Hepatocyte (in vitro differentiated cells): ENCODE data around the gene NADK2. TPM values are rescaled to one million over a fixed set of nuclear protein-coding genes. Genes with fewer than 3 reads are reported as not detected.

Source experiments
- DNase-seq: peaks from one replicate; pipeline ENCODE4 v3.0.0-alpha.2; 2016; ENCODE audit warnings: low spot score
- H2AFZ ChIP-seq: fragments of 200-600 bp; sonication (generic); 2 replicates; pipeline ENCODE4 v1.6.0; 2016; ENCODE audit warnings: antibody characterized with exemption, mild to moderate bottlenecking
- H3K27ac ChIP-seq: fragments of 200-600 bp; sonication (generic); 2 replicates; pipeline ENCODE4 v1.5.1; 2016; ENCODE audit warnings: mild to moderate bottlenecking
- H3K27me3 ChIP-seq: fragments of 200-600 bp; sonication (generic); 2 replicates; pipeline ENCODE4 v1.6.1; 2016
- H3K36me3 ChIP-seq: fragments of 200-600 bp; sonication (generic); replicated peaks from 2 replicates; pipeline ENCODE4 v1.5.1; 2016; ENCODE audit warnings: low read depth; ENCODE audit not compliant: insufficient read depth
- H3K4me1 ChIP-seq: fragments of 200-600 bp; sonication (generic); 2 replicates; pipeline ENCODE4 v1.5.1; 2016; ENCODE audit warnings: mild to moderate bottlenecking, moderate library complexity; ENCODE audit not compliant: insufficient read depth
- H3K4me2 ChIP-seq: fragments of 200-600 bp; sonication (generic); 2 replicates; pipeline ENCODE4 v1.6.0; 2016
- H3K4me3 ChIP-seq: fragments of 200-600 bp; sonication (generic); 2 replicates; pipeline ENCODE4 v1.5.1; 2016; ENCODE audit warnings: mild to moderate bottlenecking
- H3K79me2 ChIP-seq: fragments of 200-600 bp; sonication (generic); 2 replicates; pipeline ENCODE4 v1.6.0; 2017; ENCODE audit warnings: mild to moderate bottlenecking
- H3K9me2 ChIP-seq: fragments of 200-600 bp; sonication (generic); replicated peaks from 2 replicates; pipeline ENCODE4 v1.6.0; 2017; ENCODE audit warnings: mild to moderate bottlenecking; ENCODE audit not compliant: insufficient read depth
- H3K9me3 ChIP-seq: fragments of 200-600 bp; sonication (generic); 2 replicates; pipeline ENCODE4 v1.5.1; 2016; ENCODE audit warnings: low read depth, mild to moderate bottlenecking
- H4K20me1 ChIP-seq: fragments of 200-600 bp; sonication (generic); 2 replicates; pipeline ENCODE4 v1.6.0; 2016; ENCODE audit warnings: mild to moderate bottlenecking; ENCODE audit not compliant: insufficient read depth, poor library complexity, severe bottlenecking
- EZH2 ChIP-seq: fragments of 200-600 bp; sonication (generic); IDR thresholded peaks from 2 replicates; pipeline ENCODE4 v1.6.1; 2016; ENCODE audit warnings: antibody characterized with exemption, mild to moderate bottlenecking, borderline replicate concordance
- EZH2phosphoT487 ChIP-seq: fragments of 200-600 bp; sonication (generic); IDR thresholded peaks from one replicate; pipeline ENCODE4 v1.6.1; 2018; ENCODE audit warnings: antibody characterized with exemption, mild to moderate bottlenecking, low read depth, moderate library complexity; ENCODE audit not compliant: unreplicated experiment, severe bottlenecking
- WGBS: methylation state at CpG from one replicate; pipeline ENCODE4 v1.1.6; 2016; ENCODE audit warnings: low lambda C conversion rate; ENCODE audit errors: missing lambda C conversion rate; 5-methylcytosine and 5-hydroxymethylcytosine counted together
- polyA plus RNA-seq: library from polyadenylated mRNA; unstranded; fragments of >200 nt; fragmentation: Nextera tagmentation; extraction: Ambion mirVana; gene quantifications from 2 replicates; pipeline ENCODE4 v1.2.1, GENCODE V29; 2016
- total RNA-seq: library from RNA; depleted of rRNA; stranded (reverse); fragments of >200 nt; gene quantifications from 2 replicates; pipeline ENCODE4 v1.2.3, GENCODE V29; 2014
- TF ChIP-seq, protein P1 (sequence below): fragments of 200-600 bp; sonication (generic); IDR thresholded peaks from 2 replicates; pipeline ENCODE4 v1.5.1; 2016; ENCODE audit warnings: antibody characterized with exemption, mild to moderate bottlenecking; ENCODE audit not compliant: poor library complexity

The NADK2 gene
- total and polyA plus RNA-seq, 2 experiments from 2014 or later, result 43.1 to 102 TPM

DNA sequence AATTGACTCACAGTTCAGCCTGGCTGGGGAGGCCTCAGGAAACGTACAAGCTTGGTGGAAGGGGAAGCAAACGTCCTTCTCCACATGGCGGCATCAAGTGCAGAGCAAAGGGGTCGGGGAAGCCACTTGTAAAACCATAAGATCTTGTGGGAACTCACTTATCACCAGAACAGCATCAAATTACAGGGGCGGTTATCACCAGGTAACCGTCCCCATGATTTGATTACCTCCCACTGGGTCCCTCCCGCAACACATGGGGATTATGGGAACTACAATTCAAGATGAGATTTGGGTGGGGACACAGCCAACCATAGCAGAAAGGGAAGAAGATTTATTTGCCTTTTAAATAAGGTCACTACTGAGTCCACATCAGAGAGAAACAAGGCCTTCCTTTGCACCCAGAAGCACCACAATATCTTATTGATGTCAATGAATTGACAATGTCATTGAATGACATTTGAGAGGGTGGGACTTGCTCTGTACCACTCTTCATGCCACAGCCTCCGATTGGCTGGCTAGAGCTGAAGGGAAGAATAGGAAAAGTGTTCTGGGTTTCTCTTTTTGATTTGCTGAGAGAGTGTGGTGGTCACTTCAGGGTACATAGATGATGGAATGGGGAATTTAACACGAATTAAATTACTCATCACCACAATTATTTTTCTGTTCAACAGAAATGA, 78.8 kb downstream of the NADK2 start:
- Histone ChIP-seq H3K4me2 (no peak overlapping the region), H3K79me2 (peaks cover 85% of the 10 kb centered on the region), H2AFZ (no peak overlapping the region), H3K27me3 (no peaks in the 10 kb centered on the region), H3K4me3 (no peak overlapping the region), H3K36me3 (no peaks in the 10 kb centered on the region), H4K20me1 (no peaks in the 10 kb centered on the region), H3K27ac (no peak overlapping the region), H3K9me2 (no peaks in the 10 kb centered on the region), H3K4me1 (peaks cover 33% of the 10 kb centered on the region), H3K9me3 (no peaks in the 10 kb centered on the region)
- TF ChIP-seq, protein P1, sequence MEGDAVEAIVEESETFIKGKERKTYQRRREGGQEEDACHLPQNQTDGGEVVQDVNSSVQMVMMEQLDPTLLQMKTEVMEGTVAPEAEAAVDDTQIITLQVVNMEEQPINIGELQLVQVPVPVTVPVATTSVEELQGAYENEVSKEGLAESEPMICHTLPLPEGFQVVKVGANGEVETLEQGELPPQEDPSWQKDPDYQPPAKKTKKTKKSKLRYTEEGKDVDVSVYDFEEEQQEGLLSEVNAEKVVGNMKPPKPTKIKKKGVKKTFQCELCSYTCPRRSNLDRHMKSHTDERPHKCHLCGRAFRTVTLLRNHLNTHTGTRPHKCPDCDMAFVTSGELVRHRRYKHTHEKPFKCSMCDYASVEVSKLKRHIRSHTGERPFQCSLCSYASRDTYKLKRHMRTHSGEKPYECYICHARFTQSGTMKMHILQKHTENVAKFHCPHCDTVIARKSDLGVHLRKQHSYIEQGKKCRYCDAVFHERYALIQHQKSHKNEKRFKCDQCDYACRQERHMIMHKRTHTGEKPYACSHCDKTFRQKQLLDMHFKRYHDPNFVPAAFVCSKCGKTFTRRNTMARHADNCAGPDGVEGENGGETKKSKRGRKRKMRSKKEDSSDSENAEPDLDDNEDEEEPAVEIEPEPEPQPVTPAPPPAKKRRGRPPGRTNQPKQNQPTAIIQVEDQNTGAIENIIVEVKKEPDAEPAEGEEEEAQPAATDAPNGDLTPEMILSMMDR, result no peak
- TF ChIP-seq EZH2phosphoT487, result no peak
- TF ChIP-seq EZH2, result no peak
- WGBS, result 93% methylated on average over 9 of the region's 9 CpGs
- no peak for DNase-seq

DNA sequence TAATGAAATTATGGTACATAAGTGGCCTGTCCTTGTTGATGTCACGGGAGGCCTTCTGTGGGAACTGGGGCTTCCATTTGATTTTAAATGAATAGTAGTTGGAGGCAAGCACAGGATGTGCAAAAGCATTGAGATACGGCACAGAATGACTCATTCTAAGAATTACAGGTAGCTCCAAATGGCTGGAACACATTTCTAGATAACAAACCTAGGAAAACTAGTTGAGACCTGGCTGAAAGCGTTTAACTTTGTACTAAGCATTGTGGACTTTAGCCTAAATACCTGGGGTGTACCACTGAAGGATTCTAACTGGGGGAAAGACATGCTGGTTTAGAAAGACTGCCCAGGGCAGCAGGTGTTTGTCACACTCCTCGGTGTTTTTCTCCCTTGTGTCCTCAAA, 80.4 kb downstream of the NADK2 start:
- Histone ChIP-seq H3K9me2 (no peaks in the 10 kb centered on the region), H3K27ac (peak overlapping the region; percentile 87), H4K20me1 (no peaks in the 10 kb centered on the region), H3K27me3 (no peaks in the 10 kb centered on the region), H3K4me3 (no peak overlapping the region), H3K36me3 (no peaks in the 10 kb centered on the region), H3K79me2 (peaks cover 90% of the 10 kb centered on the region), H2AFZ (no peak overlapping the region), H3K9me3 (no peaks in the 10 kb centered on the region), H3K4me1 (peaks cover 49% of the 10 kb centered on the region), H3K4me2 (peak overlapping the region; percentile 65)
- TF ChIP-seq, protein P1, result no peak
- TF ChIP-seq EZH2phosphoT487 (no peak), EZH2 (no peak)
- WGBS, result 62% methylated on average over 4 of the region's 4 CpGs
- peak; percentile 61 for DNase-seq

DNA sequence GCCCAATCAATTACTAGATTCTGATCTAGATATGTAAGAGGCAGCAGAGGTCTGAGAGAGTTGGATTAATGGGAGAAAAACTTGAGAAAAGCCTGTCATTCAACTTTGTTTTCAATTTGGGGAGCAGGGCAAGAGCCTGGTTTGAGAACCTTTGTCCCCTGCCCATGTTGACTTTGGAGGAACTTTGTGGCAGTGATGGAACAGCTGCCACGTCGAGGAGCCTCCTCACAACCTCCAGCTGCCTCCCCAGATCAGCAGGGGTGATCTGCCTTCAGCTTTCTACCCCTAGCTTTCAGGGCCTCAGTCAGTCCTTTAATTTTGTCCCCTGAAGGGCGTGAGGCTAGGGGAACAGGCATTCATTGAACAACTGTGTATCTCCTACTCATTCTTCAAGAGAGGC, 81.1 kb downstream of the NADK2 start:
- TF ChIP-seq EZH2phosphoT487 (no peak), EZH2 (no peak)
- TF ChIP-seq, protein P1, result no peak
- Histone ChIP-seq H3K4me2 (peak overlapping the region; percentile 65), H3K79me2 (peaks cover 87% of the 10 kb centered on the region), H3K36me3 (no peaks in the 10 kb centered on the region), H4K20me1 (no peaks in the 10 kb centered on the region), H3K9me2 (no peaks in the 10 kb centered on the region), H3K4me3 (no peak overlapping the region), H3K9me3 (no peaks in the 10 kb centered on the region), H3K4me1 (peaks cover 57% of the 10 kb centered on the region), H3K27me3 (no peaks in the 10 kb centered on the region), H3K27ac (peak overlapping the region; percentile 87), H2AFZ (no peak overlapping the region)
- no peak for DNase-seq
- 83% methylated on average over 3 of the region's 3 CpGs for WGBS
